HL-60 (cell line): ENCODE results near the gene QRICH1.
A peak's percentile ranks its signal among the peaks of the same experiment; 100 is the strongest.

Source experiments
- DNase-seq, 2 experiments: peaks; one replicate each; pipeline ENCODE4 v3.0.0-alpha.2; 2010 to 2020; ENCODE audit warnings: low read depth in 1 of 2, low spot score in 1 of 2
- H3K27ac ChIP-seq: fragments of 250-450 bp; sonication (Bioruptor Pico); replicated peaks from 2 replicates; pipeline ENCODE4 v1.5.1; 2020; ENCODE audit warnings: mild to moderate bottlenecking, moderate library complexity
- H3K27me3 ChIP-seq: fragments of 250-450 bp; sonication (Bioruptor Pico); 2 replicates; pipeline ENCODE4 v1.5.1; 2021; ENCODE audit warnings: mild to moderate bottlenecking, moderate library complexity; ENCODE audit not compliant: insufficient read depth, poor library complexity, severe bottlenecking
- H3K4me3 ChIP-seq: replicated peaks from 2 replicates; pipeline ENCODE4 v1.5.1; 2011; ENCODE audit warnings: mild to moderate bottlenecking, control low read depth, low read length; ENCODE audit not compliant: insufficient read depth
- CTCF ChIP-seq: IDR thresholded peaks from one replicate; pipeline ENCODE4 v1.5.1; 2011; ENCODE audit warnings: low read length, control low read depth, inconsistent platforms; ENCODE audit not compliant: insufficient read depth
- GABPA ChIP-seq: IDR thresholded peaks from 2 replicates; pipeline ENCODE4 v1.6.1; 2012; ENCODE audit warnings: low read depth
- POLR2AphosphoS5 ChIP-seq: IDR thresholded peaks from 2 replicates; pipeline ENCODE4 v1.6.1; 2012; ENCODE audit warnings: low read depth
- REST ChIP-seq: IDR thresholded peaks from 2 replicates; pipeline ENCODE4 v1.6.1; 2012; ENCODE audit warnings: low read depth; ENCODE audit not compliant: insufficient replicate concordance
- SPI1 ChIP-seq: IDR thresholded peaks from 2 replicates; pipeline ENCODE4 v1.6.1; 2012; ENCODE audit warnings: low read depth, mild to moderate bottlenecking, borderline replicate concordance

Gene QRICH1

GRCh38 chr3:48993834-48994233, 100.0 kb downstream of the QRICH1 start:
- TF ChIP-seq POLR2AphosphoS5 (no peak), CTCF (no peak), REST (no peak), SPI1 (no peak), GABPA (no peak)
- Histone ChIP-seq H3K27me3 (no peaks in the 10 kb centered on the region), H3K4me3 (no peak overlapping the region), H3K27ac (no peak overlapping the region)
- no peak for DNase-seq

- H3K27me3 ChIP-seq, result no peaks in the 10 kb centered on the region
- DNase-seq, result no peak
- H3K27ac ChIP-seq, result no peak overlapping the region; the same call in 1 of the 2 replicates
- TF ChIP-seq CTCF (no peak), REST (no peak)
- H3K4me3 ChIP-seq, result peak overlapping the region; percentile 68
These were observed 101.9 kb downstream of the QRICH1 start for GRCh38 chr3:48991851-48992545.

GRCh38 chr3:48990636-48991469, 103.0 kb downstream of the QRICH1 start:
- no peak for TF ChIP-seq GABPA
- no peak for TF ChIP-seq CTCF
- no peak for TF ChIP-seq SPI1
- no peak for TF ChIP-seq REST
- TF ChIP-seq POLR2AphosphoS5, result 0 out of 2 replicates have a peak, but pooled peaks have one; percentile 6
- Histone ChIP-seq H3K4me3 (peak overlapping the region; percentile 68), H3K27ac (peak overlapping the region; percentile 69), H3K27me3 (no peaks in the 10 kb centered on the region)
- peak; percentile 48 for DNase-seq
